GM23248 (cell line): Measurements from ENCODE around the gene TENT4A. TPM values are rescaled to one million over a fixed set of nuclear protein-coding genes. Genes with fewer than 3 reads are reported as not detected.
A peak's percentile ranks its signal among the peaks of the same experiment; 100 is the strongest.

Experiments
- DNase-seq: peaks from one replicate; pipeline ENCODE4 v3.0.0-alpha.2; 2015
- H2AFZ ChIP-seq: fragments of 200-600 bp; sonication (generic); 2 replicates; pipeline ENCODE4 v1.6.1; 2016; ENCODE audit warnings: antibody characterized with exemption
- H3F3A ChIP-seq: fragments of 200-600 bp; sonication (generic); 2 replicates; pipeline ENCODE4 v1.6.1; 2016; ENCODE audit warnings: mild to moderate bottlenecking, antibody characterized with exemption, mixed run types; ENCODE audit not compliant: insufficient read depth
- H3K27ac ChIP-seq: fragments of 200-600 bp; sonication (generic); 2 replicates; pipeline ENCODE4 v1.5.1; 2016; ENCODE audit warnings: mild to moderate bottlenecking
- H3K27me3 ChIP-seq: fragments of 200-600 bp; sonication (generic); replicated peaks from 2 replicates; pipeline ENCODE4 v1.6.1; 2016; ENCODE audit warnings: mild to moderate bottlenecking; ENCODE audit not compliant: insufficient read depth
- H3K36me3 ChIP-seq: fragments of 200-600 bp; sonication (generic); 2 replicates; pipeline ENCODE4 v1.6.1; 2016; ENCODE audit warnings: low read depth, mild to moderate bottlenecking
- H3K4me1 ChIP-seq: fragments of 200-600 bp; sonication (generic); 2 replicates; pipeline ENCODE4 v1.6.1; 2016; ENCODE audit warnings: mild to moderate bottlenecking; ENCODE audit not compliant: insufficient read depth
- H3K4me2 ChIP-seq: fragments of 200-600 bp; sonication (generic); one replicate; pipeline ENCODE4 v1.6.1; 2016; ENCODE audit warnings: mild to moderate bottlenecking; ENCODE audit not compliant: unreplicated experiment
- H3K4me3 ChIP-seq: fragments of 200-600 bp; sonication (generic); 2 replicates; pipeline ENCODE4 v1.5.1; 2016; ENCODE audit warnings: mild to moderate bottlenecking
- H3K79me2 ChIP-seq: fragments of 200-600 bp; sonication (generic); 2 replicates; pipeline ENCODE4 v1.6.1; 2016; ENCODE audit warnings: mild to moderate bottlenecking; ENCODE audit not compliant: insufficient read depth
- H3K9ac ChIP-seq: fragments of 200-600 bp; sonication (generic); 2 replicates; pipeline ENCODE4 v1.6.1; 2016; ENCODE audit warnings: mild to moderate bottlenecking
- H3K9me2 ChIP-seq: fragments of 200-600 bp; sonication (generic); 2 replicates; pipeline ENCODE4 v1.6.1; 2016; ENCODE audit warnings: mixed run types, mild to moderate bottlenecking, moderate library complexity; ENCODE audit not compliant: insufficient read depth
- H3K9me3 ChIP-seq: fragments of 200-600 bp; sonication (generic); one replicate; pipeline ENCODE4 v1.6.1; 2017; ENCODE audit warnings: low read depth
- H4K20me1 ChIP-seq: fragments of 200-600 bp; sonication (generic); 2 replicates; pipeline ENCODE4 v1.6.0; 2016; ENCODE audit not compliant: insufficient read depth
- EZH2 ChIP-seq: fragments of 200-600 bp; sonication (generic); IDR thresholded peaks from 2 replicates; pipeline ENCODE4 v1.6.1; 2018; ENCODE audit warnings: antibody characterized with exemption, mild to moderate bottlenecking; ENCODE audit not compliant: insufficient read depth, poor library complexity, severe bottlenecking
- EZH2phosphoT487 ChIP-seq: fragments of 200-600 bp; sonication (generic); IDR thresholded peaks from 2 replicates; pipeline ENCODE4 v1.6.1; 2018; ENCODE audit warnings: antibody characterized with exemption, moderate library complexity, mild to moderate bottlenecking, low read depth; ENCODE audit not compliant: insufficient read depth
- WGBS, 2 experiments: methylation state at CpG; one replicate each; pipeline ENCODE4 v1.1.6; 2015 to 2017; ENCODE audit warnings: low lambda C conversion rate in 2 of 2, low coverage in 1 of 2; ENCODE audit errors: missing lambda C conversion rate in 2 of 2; 5-methylcytosine and 5-hydroxymethylcytosine counted together
- in situ Hi-C: fragments of 300-500 bp; cut with MboI; formaldehyde crosslinking; loops from 2 replicates; pipeline ENCODE4 v1.15.0; 2020
- polyA plus RNA-seq: library from polyadenylated mRNA; unstranded; fragments of >200 nt; fragmentation: Nextera tagmentation; extraction: Ambion mirVana; gene quantifications from 2 replicates; pipeline ENCODE4 v1.2.1, GENCODE V29; 2016
- total RNA-seq: library from RNA; depleted of rRNA; stranded (reverse); fragments of >200 nt; shearing (Covaris generic); gene quantifications from 2 replicates; pipeline ENCODE4 v1.2.3, GENCODE V29; 2014

TENT4A gene
- total and polyA plus RNA-seq, 2 experiments from 2014 or later = 3.0 to 17.6 TPM

DNA sequence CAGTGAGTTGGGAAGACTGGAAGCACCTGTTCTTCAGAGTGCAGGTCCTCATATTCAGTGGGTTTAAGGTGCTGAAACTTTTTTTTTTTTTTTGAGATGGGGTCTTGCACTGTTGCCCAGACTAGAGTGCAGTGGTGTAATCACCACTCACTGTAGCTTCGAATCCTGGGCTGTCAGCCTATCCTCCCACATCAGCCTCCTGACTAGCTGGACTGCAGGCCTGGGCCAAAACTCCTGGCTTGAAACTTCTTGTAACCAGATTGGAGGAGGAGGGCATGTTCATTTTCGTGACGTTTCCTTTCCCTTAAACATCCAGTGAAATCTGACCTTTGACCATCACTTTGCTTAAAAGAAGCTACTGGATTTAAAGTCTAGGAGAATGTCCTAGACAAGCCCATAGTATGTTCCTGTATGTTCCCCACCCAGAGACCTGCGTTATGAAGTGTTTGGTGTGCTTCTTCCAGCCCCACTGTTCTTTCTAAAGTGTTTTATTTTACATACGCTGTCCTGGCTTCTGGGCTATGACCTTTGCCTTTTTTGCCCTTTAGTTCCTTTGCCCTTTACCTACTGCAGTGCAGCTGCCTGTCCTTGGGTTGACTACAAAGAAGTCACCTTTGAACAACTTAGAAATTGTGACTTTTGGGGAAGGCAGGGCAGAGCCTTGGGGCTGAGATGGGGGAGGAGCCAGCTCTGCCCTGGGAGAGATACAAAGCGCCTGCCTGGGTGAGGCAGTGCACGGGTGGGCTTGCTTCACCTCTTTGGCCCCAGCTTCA is 18.4 kb downstream of the TENT4A start:
- no peaks in the 10 kb centered on the region for H3K36me3 ChIP-seq
- peaks cover 32% of the 10 kb centered on the region for H3F3A ChIP-seq
- in situ Hi-C loops = loop anchor here (25.0 kb wide), 1 partner anchor 94 kb away; the partner anchor contains the start of genes NSUN2 and SRD5A1
- no peaks in the 10 kb centered on the region for H3K9me2 ChIP-seq
- peaks cover 40% of the 10 kb centered on the region for H3K4me1 ChIP-seq
- no peaks in the 10 kb centered on the region for H4K20me1 ChIP-seq
- H3K27ac ChIP-seq = peak overlapping the region; percentile 99
- H3K4me2 ChIP-seq = peak overlapping the region; percentile 94
- peaks cover 94% of the 10 kb centered on the region for H3K79me2 ChIP-seq
- H3K9me3 ChIP-seq = no peaks in the 10 kb centered on the region
- no peak overlapping the region for H2AFZ ChIP-seq
- peak overlapping the region; percentile 67 for H3K4me3 ChIP-seq
- 62 to 65% methylated on average over 7 of the region's 7 CpGs for WGBS, 2 experiments
- no peaks in the 10 kb centered on the region for H3K27me3 ChIP-seq
- peak; percentile 50 for DNase-seq
- H3K9ac ChIP-seq = peak overlapping the region; percentile 84
- TF ChIP-seq EZH2phosphoT487 (no peak), EZH2 (no peak)

DNA sequence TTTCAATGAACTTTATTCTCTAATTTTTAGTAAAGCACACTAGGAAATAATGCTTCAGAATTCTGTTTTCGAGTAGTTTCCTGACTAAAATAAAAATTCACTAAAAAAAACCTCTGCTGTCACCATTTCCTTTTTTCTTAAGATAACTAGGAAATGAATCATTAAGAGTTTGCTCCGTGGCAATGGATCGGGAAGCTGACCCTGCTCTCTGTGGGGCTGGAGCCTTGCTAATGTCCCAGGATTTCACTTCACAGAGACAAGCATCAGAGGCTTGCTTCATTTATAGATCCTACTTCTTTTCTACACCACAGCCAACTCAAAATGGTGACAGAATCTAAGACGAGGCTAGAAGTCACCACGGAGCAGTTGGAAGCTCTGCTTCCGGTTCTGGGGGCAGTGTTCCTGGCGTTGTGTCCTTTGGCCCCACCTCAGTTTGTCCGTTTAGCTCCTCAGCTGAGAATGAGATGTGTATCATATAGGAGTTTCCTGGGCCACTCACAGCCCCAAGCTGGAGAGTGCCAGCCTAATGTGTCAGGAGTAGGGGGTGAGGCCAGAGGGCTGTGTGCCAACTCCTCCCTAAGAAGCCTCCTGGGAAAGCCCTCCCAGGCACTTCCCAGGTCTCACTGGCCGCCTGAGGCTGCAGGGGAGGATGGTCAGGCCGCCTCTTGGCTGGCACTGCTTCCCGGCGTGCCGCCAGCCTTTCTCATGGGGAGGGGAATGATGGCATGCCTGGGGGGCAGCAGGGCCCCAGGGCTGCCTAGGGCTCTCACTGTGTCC is 19.6 kb downstream of the TENT4A start:
- DNase-seq = peak; percentile 95
- Histone ChIP-seq H3K9ac (peak overlapping the region; percentile 84), H3K4me1 (peaks cover 40% of the 10 kb centered on the region), H3F3A (peaks cover 32% of the 10 kb centered on the region), H3K27ac (peak overlapping the region; percentile 99), H3K9me2 (no peaks in the 10 kb centered on the region), H4K20me1 (no peaks in the 10 kb centered on the region; the same call in 1 of the 2 replicates), H3K36me3 (no peaks in the 10 kb centered on the region), H3K4me3 (peak overlapping the region; percentile 67), H2AFZ (peak overlapping the region; percentile 67), H3K27me3 (no peaks in the 10 kb centered on the region), H3K9me3 (no peaks in the 10 kb centered on the region), H3K79me2 (peaks cover 94% of the 10 kb centered on the region), H3K4me2 (peak overlapping the region; percentile 94)
- WGBS, 2 experiments = 0 to 5% methylated on average over 13 of the region's 13 CpGs
- TF ChIP-seq EZH2phosphoT487 (no peak), EZH2 (no peak)
- in situ Hi-C loops = loop anchor here (25.0 kb wide), 1 partner anchor 96 kb away; the partner anchor contains the start of genes NSUN2 and SRD5A1

DNA sequence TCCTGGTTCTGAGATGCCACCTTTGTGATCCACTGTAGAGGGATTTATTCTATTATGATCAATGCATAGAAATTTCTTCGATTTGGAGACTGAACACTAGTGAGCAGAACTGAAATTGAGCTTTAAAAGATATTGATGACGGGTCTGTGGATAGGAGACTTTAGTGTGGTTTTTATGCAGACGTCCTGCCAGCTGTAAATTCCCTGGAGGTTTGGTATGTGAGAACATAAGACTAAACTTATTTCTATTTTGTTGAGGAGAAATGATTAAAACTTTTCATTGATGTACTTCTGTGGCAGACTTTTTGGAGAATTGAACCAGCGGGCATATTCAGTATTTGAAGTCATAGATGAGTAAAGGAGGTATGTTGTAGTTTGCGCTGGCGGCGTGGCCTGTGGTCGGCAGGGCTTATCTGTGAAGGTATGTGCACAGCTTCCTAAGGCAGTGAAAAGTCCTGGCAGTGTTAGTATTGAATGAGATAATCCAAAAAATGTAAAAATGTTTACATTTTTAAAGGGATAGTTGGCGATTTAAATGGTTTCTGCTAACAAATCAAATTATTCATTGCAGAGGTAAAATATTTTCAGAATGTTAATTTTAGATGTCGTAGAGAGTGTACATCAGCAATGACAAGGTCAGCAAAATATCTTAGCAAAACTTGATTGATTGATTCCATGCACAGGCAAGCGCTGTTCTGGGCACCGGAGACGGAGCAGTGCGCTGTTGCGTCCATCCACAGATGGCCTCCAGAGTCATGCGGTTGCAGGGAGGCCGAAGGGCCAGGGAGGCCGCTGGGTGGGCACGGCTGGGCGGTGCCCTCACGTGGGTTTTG is 20.4 kb downstream of the TENT4A start:
- peak overlapping the region; percentile 99 for H3K27ac ChIP-seq
- peak overlapping the region; percentile 67; the same call in 1 of the 2 replicates for H2AFZ ChIP-seq
- H3K27me3 ChIP-seq = no peaks in the 10 kb centered on the region
- 79 to 83% methylated on average over 19 to 21 of the region's 21 CpGs for WGBS, 2 experiments
- in situ Hi-C loops = loop anchor here (25.0 kb wide), 1 partner anchor 96 kb away; the partner anchor contains the start of genes NSUN2 and SRD5A1
- H4K20me1 ChIP-seq = no peaks in the 10 kb centered on the region; the same call in 1 of the 2 replicates
- H3K9ac ChIP-seq = peak overlapping the region; percentile 84
- peak; percentile 76 for DNase-seq
- peak overlapping the region; percentile 94 for H3K4me2 ChIP-seq
- no peak for TF ChIP-seq EZH2phosphoT487
- peaks cover 94% of the 10 kb centered on the region for H3K79me2 ChIP-seq
- peak overlapping the region; percentile 67 for H3K4me3 ChIP-seq
- no peaks in the 10 kb centered on the region for H3K9me2 ChIP-seq
- peaks cover 32% of the 10 kb centered on the region for H3F3A ChIP-seq
- H3K9me3 ChIP-seq = no peaks in the 10 kb centered on the region
- 0 out of 2 replicates have a peak, but pooled peaks cover 6% of the 10 kb centered on the region for H3K36me3 ChIP-seq
- H3K4me1 ChIP-seq = peaks cover 40% of the 10 kb centered on the region
